ENCODE measurements around the gene LMOD2.

DNA sequence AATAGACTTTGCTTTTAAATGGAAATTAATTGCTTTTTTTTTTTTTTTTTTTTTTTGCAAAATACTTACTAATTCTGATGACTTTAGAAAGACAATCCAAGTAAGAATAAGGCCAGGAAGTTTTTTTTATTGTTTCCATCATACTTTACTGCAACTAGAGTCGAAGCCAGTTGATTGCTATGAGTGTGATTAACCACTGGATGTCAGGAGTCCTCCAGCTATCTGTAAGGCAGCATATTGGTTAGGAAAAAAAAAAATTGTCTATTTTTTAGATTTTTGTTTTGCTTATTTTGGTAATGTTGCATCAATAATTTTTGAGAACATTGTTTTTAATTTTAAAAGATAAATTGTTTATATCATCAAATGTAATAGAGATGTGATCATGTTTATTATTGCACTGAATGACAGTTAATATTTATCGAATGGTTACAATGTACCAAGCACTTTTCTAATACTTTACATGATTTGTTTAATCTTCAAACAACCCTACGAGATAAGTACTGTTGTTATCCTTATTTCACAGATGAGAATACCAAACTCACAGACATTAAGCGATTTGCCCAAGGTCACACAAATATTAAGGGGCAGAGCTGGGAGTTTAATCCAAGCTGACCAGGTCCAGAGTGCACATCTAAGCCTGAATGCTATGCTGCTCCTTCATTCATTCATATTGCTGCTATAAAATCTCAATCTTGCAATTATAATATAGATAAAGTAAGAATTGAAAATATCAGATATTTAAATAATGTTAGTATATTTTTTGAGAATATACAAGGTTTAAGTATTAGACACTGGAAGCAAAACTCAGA, 19.9 kb upstream of the LMOD2 start:
- TF ChIP-seq POLR2A (IDR thresholded peaks at IDR 0.05; ENCODE audit: extremely low read depth, insufficient read length), result no peak
- TF ChIP-seq, protein P1, sequence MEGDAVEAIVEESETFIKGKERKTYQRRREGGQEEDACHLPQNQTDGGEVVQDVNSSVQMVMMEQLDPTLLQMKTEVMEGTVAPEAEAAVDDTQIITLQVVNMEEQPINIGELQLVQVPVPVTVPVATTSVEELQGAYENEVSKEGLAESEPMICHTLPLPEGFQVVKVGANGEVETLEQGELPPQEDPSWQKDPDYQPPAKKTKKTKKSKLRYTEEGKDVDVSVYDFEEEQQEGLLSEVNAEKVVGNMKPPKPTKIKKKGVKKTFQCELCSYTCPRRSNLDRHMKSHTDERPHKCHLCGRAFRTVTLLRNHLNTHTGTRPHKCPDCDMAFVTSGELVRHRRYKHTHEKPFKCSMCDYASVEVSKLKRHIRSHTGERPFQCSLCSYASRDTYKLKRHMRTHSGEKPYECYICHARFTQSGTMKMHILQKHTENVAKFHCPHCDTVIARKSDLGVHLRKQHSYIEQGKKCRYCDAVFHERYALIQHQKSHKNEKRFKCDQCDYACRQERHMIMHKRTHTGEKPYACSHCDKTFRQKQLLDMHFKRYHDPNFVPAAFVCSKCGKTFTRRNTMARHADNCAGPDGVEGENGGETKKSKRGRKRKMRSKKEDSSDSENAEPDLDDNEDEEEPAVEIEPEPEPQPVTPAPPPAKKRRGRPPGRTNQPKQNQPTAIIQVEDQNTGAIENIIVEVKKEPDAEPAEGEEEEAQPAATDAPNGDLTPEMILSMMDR (IDR thresholded peaks at IDR 0.05; ENCODE audit: low read depth, low read length), result peak; percentile 57

All from NB4 (cell line).